ES-I3 (cell line): ENCODE measurements around the gene MMP24OS.
"Not testable (repeated sequence)": the region's sequence is repeated elsewhere in the genome, so short reads cannot be mapped to it uniquely, and the experiment has no call there.

ENCODE experiments used
- H3K36me3 ChIP-seq: 2 replicates; pipeline ENCODE4 v1.6.1; 2013; ENCODE audit warnings: mild to moderate bottlenecking, low read length, control low read depth, moderate library complexity; ENCODE audit not compliant: insufficient read depth
- H3K4me1 ChIP-seq: 2 replicates; pipeline ENCODE4 v1.6.1; 2013; ENCODE audit warnings: mild to moderate bottlenecking, control low read depth, low read length; ENCODE audit not compliant: insufficient read depth
- H3K9ac ChIP-seq: 2 replicates; pipeline ENCODE4 v1.6.1; 2013; ENCODE audit warnings: low read depth, mild to moderate bottlenecking, low read length, moderate library complexity
- H3K9me3 ChIP-seq: 2 replicates; pipeline ENCODE4 v1.6.1; 2013; ENCODE audit warnings: mild to moderate bottlenecking, low read length, moderate library complexity; ENCODE audit not compliant: control insufficient read depth, insufficient read depth

The MMP24OS gene

GRCh38 chr20:35264755-35265154 lies 13.2 kb downstream of the MMP24OS start:
- H3K36me3 ChIP-seq, result no peaks in the 10 kb centered on the region
- H3K9ac ChIP-seq, result no peak overlapping the region
- H3K4me1 ChIP-seq, result peaks cover 38% of the 10 kb centered on the region
- no peaks in the 10 kb centered on the region for H3K9me3 ChIP-seq

DNA sequence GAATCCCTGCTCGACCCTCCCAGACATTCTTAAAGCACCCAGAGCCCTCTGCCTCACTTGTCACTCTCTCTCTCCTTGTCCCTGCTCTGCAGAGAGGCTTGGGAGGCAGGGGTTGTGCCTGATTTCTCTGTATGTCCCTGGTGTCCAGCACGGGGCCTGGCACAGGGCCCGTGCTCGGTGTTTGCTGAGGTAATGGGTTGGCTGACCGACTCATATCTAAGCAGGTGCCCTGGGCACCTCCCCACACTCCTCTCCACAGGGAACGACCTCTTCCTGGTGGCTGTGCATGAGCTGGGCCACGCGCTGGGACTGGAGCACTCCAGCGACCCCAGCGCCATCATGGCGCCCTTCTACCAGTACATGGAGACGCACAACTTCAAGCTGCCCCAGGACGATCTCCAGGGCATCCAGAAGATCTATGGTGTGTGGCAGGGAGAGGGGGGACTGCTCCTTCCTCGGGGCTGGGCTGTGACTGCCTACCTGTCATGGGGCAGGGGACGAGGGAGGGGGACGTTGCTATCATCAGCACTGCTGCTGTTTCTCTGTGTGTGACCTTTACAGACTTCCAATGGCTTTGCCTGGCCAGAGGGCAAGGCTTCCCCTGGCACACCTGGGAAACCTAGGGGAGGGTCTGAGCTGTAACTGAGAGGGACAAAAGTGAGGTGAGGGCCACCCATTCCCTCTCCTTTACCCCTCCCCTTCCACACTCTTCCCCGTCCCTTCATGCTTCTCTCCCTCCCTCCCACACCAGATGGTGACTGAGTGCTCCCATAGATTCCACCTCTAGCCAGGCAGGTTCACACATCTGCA lies 14.2 kb downstream of the MMP24OS start:
- no peaks in the 10 kb centered on the region for H3K9me3 ChIP-seq
- H3K9ac ChIP-seq, result peak overlapping the region; percentile 45
- H3K36me3 ChIP-seq, result no peaks in the 10 kb centered on the region
- H3K4me1 ChIP-seq, result peaks cover 45% of the 10 kb centered on the region

- not testable (repeated sequence) for H3K36me3 ChIP-seq, H3K9me3 ChIP-seq
- H3K9ac ChIP-seq, result peak overlapping the region; percentile 45
- H3K4me1 ChIP-seq, result peaks cover 45% of the 10 kb centered on the region
These were observed 15.0 kb downstream of the MMP24OS start for GRCh38 chr20:35262731-35263531.

DNA sequence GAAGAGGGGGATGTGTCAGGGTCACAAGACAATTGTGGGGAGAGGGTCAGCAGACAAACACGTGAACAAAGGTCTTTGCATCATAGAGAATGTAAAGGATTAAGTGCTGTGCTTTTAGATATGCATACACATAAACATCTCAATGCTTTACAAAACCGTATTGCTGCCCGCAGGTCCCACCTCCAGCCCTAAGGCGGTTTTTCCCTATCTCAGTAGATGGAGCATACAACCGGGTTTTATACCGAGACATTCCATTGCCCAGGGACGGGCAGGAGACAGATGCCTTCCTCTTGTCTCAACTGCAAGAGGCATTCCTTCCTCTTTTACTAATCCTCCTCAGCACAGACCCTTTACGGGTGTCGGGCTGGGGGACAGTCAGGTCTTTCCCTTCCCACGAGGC lies 15.6 kb downstream of the MMP24OS start:
- not testable (repeated sequence) for H3K9me3 ChIP-seq, H3K36me3 ChIP-seq, H3K9ac ChIP-seq
- H3K4me1 ChIP-seq, result peaks cover 50% of the 10 kb centered on the region

DNA sequence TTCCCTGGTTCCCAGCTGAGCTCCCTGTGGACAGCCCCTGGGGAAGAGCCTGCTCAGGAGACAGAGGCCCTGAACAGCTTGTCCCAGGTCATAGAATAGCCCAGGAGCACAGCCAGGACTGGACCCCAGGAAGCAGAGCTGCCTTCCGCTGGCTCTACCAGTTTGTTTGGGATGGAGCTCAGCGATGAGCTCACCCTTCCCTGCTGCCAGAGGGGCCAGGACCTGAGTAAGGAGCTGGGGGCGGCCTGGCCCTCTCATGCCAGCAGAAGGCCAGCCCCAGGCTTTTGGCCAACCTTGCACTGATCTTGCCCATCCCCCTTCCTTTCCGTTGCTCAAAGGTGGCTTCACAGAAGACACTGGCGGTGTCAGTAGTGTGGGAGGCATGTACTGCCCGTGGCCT lies 17.5 kb downstream of the MMP24OS start:
- Histone ChIP-seq H3K9ac (no peak overlapping the region), H3K9me3 (no peaks in the 10 kb centered on the region), H3K36me3 (0 out of 2 replicates have a peak, but pooled peaks cover 5% of the 10 kb centered on the region), H3K4me1 (peaks cover 45% of the 10 kb centered on the region)

- Histone ChIP-seq H3K4me1 (peaks cover 31% of the 10 kb centered on the region), H3K36me3 (peaks cover 5% of the 10 kb centered on the region; the same call in 1 of the 2 replicates), H3K9ac (no peak overlapping the region), H3K9me3 (no peaks in the 10 kb centered on the region)
These were observed 20.6 kb downstream of the MMP24OS start for GRCh38 chr20:35257175-35257909.

DNA sequence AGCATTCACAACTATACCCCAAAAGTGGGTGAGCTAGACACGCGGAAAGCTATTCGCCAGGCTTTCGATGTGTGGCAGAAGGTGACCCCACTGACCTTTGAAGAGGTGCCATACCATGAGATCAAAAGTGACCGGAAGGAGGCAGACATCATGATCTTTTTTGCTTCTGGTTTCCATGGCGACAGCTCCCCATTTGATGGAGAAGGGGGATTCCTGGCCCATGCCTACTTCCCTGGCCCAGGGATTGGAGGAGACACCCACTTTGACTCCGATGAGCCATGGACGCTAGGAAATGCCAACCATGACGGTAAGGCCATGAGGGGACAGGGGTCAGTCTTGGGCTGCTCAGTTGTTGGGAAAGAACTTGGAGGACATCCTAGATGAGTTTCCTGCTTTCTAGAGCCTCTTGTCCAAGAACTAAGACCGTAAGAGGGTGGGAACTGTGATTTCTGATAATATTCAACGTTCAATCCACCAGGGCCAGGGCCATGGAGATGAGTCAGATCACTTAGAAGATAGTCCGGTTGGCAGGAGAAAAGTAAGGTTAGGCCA lies 23.4 kb downstream of the MMP24OS start:
- H3K4me1 ChIP-seq, result peaks cover 20% of the 10 kb centered on the region
- H3K9me3 ChIP-seq, result no peaks in the 10 kb centered on the region
- H3K36me3 ChIP-seq, result peaks cover 5% of the 10 kb centered on the region; the same call in 1 of the 2 replicates
- H3K9ac ChIP-seq, result no peak overlapping the region

DNA sequence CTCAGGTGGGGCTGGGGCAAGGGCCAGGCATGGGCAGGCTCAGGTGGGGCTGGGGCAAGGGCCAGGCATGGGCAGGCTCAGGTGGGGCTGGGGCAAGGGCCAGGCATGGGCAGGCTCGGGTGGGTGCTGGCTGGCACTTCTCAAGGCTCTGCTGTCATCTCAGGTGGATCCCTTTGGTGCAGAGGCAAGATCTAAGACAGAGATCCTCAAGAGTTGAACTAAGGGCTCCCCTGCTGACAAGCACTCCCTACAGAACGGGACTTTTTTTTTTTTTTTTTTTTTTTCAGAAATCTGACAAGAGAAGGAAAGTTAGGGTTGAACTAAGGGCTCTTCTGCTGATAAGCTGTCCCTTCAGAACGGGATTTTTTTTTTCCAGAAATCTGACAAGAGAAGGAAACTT lies 24.9 kb downstream of the MMP24OS start:
- H3K9ac ChIP-seq, result no peak overlapping the region
- peaks cover 5% of the 10 kb centered on the region; the same call in 1 of the 2 replicates for H3K36me3 ChIP-seq
- H3K4me1 ChIP-seq, result peaks cover 15% of the 10 kb centered on the region; the same call in 1 of the 2 replicates
- no peaks in the 10 kb centered on the region for H3K9me3 ChIP-seq

DNA sequence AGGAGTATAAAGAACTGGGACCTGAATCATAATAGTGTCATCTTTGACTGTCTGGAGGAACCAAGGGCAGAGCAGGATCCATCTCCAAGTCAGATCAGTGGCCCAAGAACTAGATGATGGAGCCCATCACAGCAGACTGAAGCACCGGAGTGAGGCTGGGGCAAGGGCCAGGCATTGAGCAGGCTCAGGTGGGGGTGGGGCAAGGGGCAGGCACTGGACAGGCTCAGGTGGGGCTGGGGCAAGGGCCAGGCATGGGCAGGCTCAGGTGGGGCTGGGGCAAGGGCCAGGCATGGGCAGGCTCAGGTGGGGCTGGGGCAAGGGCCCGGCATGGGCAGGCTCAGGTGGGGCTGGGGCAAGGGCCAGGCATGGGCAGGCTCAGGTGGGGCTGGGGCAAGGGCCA lies 25.3 kb downstream of the MMP24OS start:
- H3K9me3 ChIP-seq, H3K36me3 ChIP-seq, H3K9ac ChIP-seq: not testable (repeated sequence)
- peaks cover 13% of the 10 kb centered on the region; the same call in 1 of the 2 replicates for H3K4me1 ChIP-seq

DNA sequence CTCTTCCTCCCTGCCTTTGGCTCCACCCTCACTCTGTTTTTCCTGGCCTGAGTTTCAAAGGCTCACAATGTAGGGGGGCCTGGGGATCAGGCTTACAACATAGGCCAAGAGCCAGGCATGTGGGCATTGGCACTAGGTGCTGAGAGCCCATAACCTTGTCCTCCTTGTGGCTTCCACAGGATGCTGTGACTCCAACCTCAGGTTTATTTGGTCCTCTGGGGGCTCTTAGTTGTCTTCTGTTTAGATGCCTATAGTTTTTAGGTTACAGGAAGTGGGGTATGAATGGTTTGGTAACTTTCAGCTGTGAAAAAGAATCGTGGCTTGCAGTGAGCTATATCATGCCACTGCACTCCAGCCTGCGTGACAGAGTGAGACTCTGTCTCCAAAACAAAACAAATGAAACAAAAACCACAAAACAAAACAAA lies 25.9 kb downstream of the MMP24OS start:
- no peak overlapping the region for H3K9ac ChIP-seq
- H3K9me3 ChIP-seq, result no peaks in the 10 kb centered on the region
- H3K36me3 ChIP-seq, result no peaks in the 10 kb centered on the region; the same call in 1 of the 2 replicates
- H3K4me1 ChIP-seq, result 0 out of 2 replicates have a peak, but pooled peaks cover 10% of the 10 kb centered on the region

DNA sequence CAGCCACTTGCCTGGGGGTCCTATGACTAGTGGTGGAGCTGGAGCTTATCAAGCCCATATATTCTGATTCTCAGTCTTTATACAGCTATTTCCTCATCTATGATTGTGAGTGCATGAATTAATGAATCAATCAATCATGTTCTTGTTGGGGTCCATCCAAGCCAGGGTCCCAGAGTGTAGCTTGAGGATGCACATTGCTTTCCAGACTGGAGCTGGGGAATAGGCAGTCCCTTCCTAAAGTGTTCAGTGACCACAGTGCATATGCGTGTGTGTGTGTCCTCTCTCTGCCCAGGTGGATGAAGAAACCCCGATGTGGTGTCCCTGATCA lies 26.3 kb downstream of the MMP24OS start:
- no peaks in the 10 kb centered on the region for H3K9me3 ChIP-seq
- H3K9ac ChIP-seq, result no peak overlapping the region
- no peaks in the 10 kb centered on the region; the same call in 1 of the 2 replicates for H3K36me3 ChIP-seq

DNA sequence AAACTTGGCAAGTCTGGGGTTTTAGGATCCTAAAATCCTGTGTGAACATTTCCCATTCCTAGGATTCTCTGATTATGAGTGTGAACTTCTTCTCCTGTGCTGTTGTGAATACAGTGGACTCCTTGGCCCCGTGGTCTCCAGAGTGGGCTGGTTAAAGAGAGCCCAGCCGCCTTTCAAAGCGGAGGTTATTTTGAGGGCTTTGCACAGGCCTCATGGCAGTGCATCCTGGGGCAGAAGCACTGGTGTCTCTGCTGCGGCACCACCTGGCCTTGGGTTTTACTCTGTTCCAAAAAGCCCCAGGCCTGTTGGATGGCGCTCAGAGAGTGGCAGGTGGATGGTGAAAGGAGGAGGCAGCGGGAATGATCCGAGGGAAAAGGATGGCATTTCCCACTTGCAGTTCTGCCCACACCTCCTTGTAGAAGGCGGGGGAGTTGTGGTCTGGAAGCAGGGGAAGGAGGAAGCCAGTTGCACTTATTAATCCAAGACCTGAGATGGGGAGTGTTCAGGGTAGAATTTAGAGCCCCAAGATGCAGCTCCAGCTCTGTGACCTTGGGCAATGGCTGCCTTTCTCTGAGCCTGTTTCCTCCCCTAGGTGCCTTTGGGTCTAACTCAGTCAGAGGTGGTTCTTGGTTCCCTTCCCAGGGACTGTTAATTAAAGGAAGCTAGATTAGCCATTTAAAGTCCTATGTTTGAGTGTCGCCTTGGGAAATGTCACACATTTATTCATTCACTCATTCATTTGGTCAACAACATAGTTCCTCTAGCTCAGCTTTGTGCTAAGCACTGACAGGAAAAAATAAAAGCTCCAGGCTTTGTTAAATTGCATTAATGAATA lies 29.1 kb downstream of the MMP24OS start:
- Histone ChIP-seq H3K4me1 (0 out of 2 replicates have a peak, but pooled peaks cover 13% of the 10 kb centered on the region), H3K9ac (no peak overlapping the region), H3K36me3 (no peaks in the 10 kb centered on the region), H3K9me3 (no peaks in the 10 kb centered on the region)

More for the DNA sequence above, 26.3 kb downstream of the MMP24OS start:
- 0 out of 2 replicates have a peak, but pooled peaks cover 11% of the 10 kb centered on the region for H3K4me1 ChIP-seq

DNA sequence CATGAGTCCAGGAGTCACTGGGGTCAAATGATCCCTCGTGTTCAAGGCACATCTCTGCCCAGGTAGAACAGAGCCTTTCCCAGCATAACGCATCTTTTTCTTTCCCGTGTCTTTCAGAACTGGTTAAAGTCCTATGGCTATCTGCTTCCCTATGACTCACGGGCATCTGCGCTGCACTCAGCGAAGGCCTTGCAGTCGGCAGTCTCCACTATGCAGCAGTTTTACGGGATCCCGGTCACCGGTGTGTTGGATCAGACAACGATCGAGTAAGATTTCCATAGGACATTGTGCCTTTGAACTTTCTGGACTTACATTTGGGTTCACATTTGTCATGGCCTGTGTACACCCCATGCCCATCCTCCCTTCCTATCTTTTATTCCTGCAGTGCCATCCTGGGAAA lies 31.2 kb downstream of the MMP24OS start:
- no peaks in the 10 kb centered on the region for H3K9me3 ChIP-seq
- no peaks in the 10 kb centered on the region for H3K36me3 ChIP-seq
- 0 out of 2 replicates have a peak, but pooled peaks cover 13% of the 10 kb centered on the region for H3K4me1 ChIP-seq
- no peak overlapping the region for H3K9ac ChIP-seq
